GM12891 (cell line): ENCODE results near the gene ZNF438. TPM values are rescaled to one million over a fixed set of nuclear protein-coding genes. Genes with fewer than 3 reads are reported as not detected.

Source experiments
- DNase-seq: peaks from one replicate; pipeline ENCODE4 v3.0.0; 2011; ENCODE audit warnings: low spot score; ENCODE audit not compliant: insufficient read length
- FAIRE-seq: peaks from 2 replicates; lab custom pipeline; 2011; peaks lifted over from hg19 to GRCh38; lab: Jason Lieb, UNC
- PAX5 ChIP-seq: IDR thresholded peaks from 2 replicates; pipeline ENCODE4 v1.6.1; 2011; ENCODE audit warnings: low read length, moderate library complexity, mild to moderate bottlenecking; ENCODE audit not compliant: insufficient read depth, severe bottlenecking
- POLR2A ChIP-seq: IDR thresholded peaks from 2 replicates; pipeline ENCODE4 v1.6.1; 2011; ENCODE audit warnings: low read depth, low read length, control low read depth
- POLR2AphosphoS5 ChIP-seq: IDR thresholded peaks from 2 replicates; pipeline ENCODE4 v1.6.1; 2011; ENCODE audit warnings: low read depth, low read length, control low read depth
- POU2F2 ChIP-seq: IDR thresholded peaks from 2 replicates; pipeline ENCODE4 v1.6.1; 2011; ENCODE audit warnings: low read depth, mild to moderate bottlenecking, control low read depth, low read length, moderate library complexity
- SPI1 ChIP-seq: IDR thresholded peaks from 2 replicates; pipeline ENCODE4 v1.6.1; 2011; ENCODE audit warnings: low read depth, low read length, control low read depth
- TAF1 ChIP-seq: IDR thresholded peaks from 2 replicates; pipeline ENCODE4 v1.6.1; 2011; ENCODE audit warnings: low read depth, low read length, control low read depth
- polyA plus RNA-seq: library from polyadenylated mRNA; unstranded; fragments of >200 nt; gene quantifications from one replicate; pipeline ENCODE4 v1.2.1, GENCODE V29; 2012; ENCODE audit warnings: low read depth, missing spikeins, inconsistent platforms; ENCODE audit not compliant: missing spikeins

ZNF438 gene
- 0.77 TPM for polyA plus RNA-seq

GRCh38 chr10:31031558-31032257 lies at the start of gene ZNF438:
Gene ZNF438, minus strand, starts transcription at chr10:31031865. Its CDS starts 154,831 bp downstream, at chr10:30877034.
- DNase-seq (peak; percentile 84), FAIRE-seq (peak; percentile 98)
- TF ChIP-seq POLR2A (peak; percentile 42; the same call in 1 of the 2 replicates), PAX5 (no peak), POLR2AphosphoS5 (0 out of 2 replicates have a peak, but pooled peaks have one; percentile 31), TAF1 (0 out of 2 replicates have a peak, but pooled peaks have one; percentile 28)

GRCh38 chr10:31076610-31076988 lies 44.9 kb upstream of the ZNF438 start:
- DNase-seq (no peak), FAIRE-seq (no peak)
- TF ChIP-seq PAX5 (no peak), TAF1 (no peak), SPI1 (no peak), POU2F2 (no peak), POLR2AphosphoS5 (no peak), POLR2A (no peak)

- FAIRE-seq = no peak
- no peak for TF ChIP-seq TAF1
- no peak for TF ChIP-seq SPI1
- no peak for TF ChIP-seq PAX5
- TF ChIP-seq POLR2A = no peak
Measured at GRCh38 chr10:31075881-31076609, 44.4 kb upstream of the ZNF438 start.

DNA sequence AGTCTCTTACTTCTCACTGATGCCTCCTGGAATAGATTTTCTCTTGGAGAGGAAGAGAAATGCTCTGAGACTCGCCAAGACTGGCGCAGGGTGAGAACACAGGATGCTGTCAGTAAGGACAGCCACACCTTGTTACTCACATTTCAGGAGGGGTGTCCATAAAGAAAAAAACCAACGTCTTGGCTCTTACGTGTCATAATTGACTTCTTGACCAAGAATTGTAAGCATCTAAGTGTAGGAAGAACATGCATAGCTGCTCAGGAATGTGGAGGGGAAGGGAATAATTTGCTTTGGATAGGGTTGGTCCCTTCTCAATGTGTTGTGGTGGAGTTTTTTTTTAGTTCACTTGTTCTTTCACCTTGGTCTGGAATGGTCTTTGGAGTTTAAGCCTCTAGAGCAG lies 43.8 kb upstream of the ZNF438 start:
- DNase-seq = no peak
- FAIRE-seq = no peak

More at GRCh38 chr10:31075881-31076609, 44.4 kb upstream of the ZNF438 start:
- no peak for DNase-seq

DNA sequence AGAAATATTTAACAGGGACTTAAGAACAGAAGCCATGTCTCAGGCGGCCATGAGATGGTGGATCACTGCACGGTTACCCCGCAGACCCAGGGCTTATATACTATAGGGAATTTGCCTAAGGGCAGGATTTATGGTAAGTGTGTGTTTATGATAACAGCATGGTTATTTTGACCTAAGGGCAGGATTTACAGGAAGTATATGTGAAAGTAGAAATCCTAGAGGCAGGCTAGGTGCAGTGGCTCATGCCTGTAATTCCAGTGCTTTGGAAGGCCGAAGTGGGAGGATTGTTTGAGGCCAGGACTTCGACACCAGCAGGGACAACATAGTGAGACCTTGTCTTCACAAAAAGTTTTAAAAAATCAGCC lies 43.0 kb upstream of the ZNF438 start:
- no peak for DNase-seq
- no peak for TF ChIP-seq SPI1
- no peak for TF ChIP-seq PAX5
- TF ChIP-seq POLR2AphosphoS5 = no peak
- no peak for TF ChIP-seq TAF1
- TF ChIP-seq POLR2A = no peak
- TF ChIP-seq POU2F2 = no peak
- FAIRE-seq = no peak

More for the DNA sequence above, 43.8 kb upstream of the ZNF438 start:
- TF ChIP-seq POU2F2 (no peak), TAF1 (no peak), POLR2AphosphoS5 (no peak), PAX5 (no peak), POLR2A (no peak)

DNA sequence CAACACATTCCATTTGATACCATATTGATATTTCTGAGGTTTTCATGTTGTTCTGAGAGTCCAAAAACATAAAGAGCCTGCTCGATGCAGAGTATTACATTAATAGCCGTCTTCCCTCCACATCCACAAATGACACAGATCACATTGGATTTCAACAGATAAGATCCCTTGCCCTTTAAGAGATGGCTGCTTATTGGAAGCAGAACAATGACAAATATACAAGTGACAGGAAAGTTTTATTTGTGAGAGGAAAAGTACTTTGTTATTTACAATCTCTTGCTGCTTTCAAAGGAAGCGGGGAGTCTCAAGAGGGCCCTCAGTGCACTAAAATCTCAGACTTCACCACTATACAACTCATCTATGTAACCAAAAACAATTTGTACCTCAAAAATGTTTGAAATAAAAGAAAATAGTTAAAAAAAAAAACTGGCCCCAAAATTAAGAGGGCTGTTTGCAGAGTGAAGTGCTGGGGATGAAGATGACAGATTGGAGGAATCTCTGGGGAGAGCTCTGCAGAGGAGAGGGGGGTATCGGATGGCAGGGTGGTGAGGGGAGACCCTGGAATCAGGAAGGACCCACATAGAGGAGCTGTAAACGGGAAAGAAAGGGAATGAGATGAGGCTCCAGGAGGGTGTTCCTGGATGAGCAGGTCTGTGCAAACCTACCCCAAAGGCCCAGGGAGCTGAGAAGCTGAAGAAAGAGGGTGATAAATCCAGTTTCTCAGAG lies 42.5 kb upstream of the ZNF438 start:
- FAIRE-seq (no peak), DNase-seq (no peak)
- TF ChIP-seq SPI1 = no peak

DNA sequence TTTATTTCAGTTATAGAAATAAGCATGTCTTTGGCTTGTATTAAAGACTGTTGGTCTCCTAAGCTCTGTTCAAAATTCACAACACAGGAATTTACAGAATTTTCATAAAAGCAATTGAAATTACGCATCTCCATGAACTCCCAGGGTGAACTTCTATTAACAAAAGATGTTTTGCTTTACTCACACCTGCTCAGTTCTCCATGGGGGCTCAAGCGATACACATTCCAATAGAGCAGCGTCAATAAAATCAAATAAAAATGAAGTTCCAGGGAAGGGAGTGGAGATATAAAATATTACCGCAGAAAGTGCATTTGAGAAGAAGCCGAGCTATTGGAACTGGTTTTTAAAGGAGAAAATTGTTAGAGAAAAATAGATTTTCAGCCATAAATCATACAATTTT lies 41.5 kb upstream of the ZNF438 start:
- no peak for TF ChIP-seq POLR2A
- no peak for TF ChIP-seq POLR2AphosphoS5
- TF ChIP-seq SPI1 = no peak
- no peak for TF ChIP-seq TAF1
- TF ChIP-seq PAX5 = no peak
- DNase-seq (no peak), FAIRE-seq (no peak)

GRCh38 chr10:31072451-31072850 lies 40.8 kb upstream of the ZNF438 start:
- TF ChIP-seq POU2F2 = no peak
- no peak for TF ChIP-seq PAX5
- no peak for TF ChIP-seq POLR2AphosphoS5
- no peak for TF ChIP-seq TAF1
- FAIRE-seq (no peak), DNase-seq (no peak)

DNA sequence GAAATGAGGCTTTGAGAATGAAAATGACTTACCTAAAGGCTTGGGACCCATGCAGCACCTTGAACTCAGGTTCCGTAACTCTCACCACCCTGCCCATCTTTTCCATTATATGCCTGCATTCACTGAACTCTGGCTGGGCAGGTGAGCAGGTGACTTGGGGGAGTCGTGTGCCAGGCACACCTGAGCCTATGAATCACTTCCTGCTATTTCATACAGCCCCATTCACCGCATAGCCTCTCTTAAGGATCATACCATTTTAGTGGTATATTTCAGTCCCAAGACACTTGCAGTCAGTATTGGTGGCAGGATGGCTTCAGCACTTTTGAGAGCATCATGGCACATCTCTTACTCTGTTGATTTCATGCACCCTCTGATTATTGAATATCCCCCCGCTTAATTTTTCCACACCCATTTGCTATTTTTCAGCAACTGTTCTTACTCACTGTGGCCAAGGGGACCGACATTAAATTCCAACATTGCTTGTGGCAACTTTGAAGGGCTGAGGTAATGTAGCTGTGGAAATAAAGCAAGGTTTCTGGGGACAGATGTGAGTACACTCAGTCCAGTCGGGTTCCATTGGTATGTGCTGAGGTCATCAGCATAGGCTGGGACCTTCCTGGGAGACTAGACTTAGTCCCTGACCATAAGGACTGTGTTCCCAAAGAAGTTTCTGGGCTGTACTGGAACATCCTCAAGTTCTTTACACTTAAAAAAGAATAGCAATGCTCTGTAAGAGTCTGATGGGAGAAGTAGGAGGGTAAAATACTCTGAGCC lies 39.8 kb upstream of the ZNF438 start:
- FAIRE-seq (no peak), DNase-seq (no peak)
- TF ChIP-seq POU2F2 (no peak), TAF1 (no peak), SPI1 (no peak), POLR2A (no peak), PAX5 (no peak), POLR2AphosphoS5 (no peak)
